GM12864 (cell line): ENCODE results near the gene TMEM89.

Experiments used
- DNase-seq: peaks from one replicate; pipeline ENCODE4 v3.0.0-alpha.2; 2011; ENCODE audit warnings: low read depth
- H3K4me3 ChIP-seq: 2 replicates; pipeline ENCODE4 v1.5.1; 2011; ENCODE audit warnings: mild to moderate bottlenecking, low read depth, low read length, control low read depth
- CTCF ChIP-seq: IDR thresholded peaks from 2 replicates; pipeline ENCODE4 v1.5.1; 2011; ENCODE audit warnings: low read depth, mild to moderate bottlenecking, moderate library complexity, low read length, control low read depth, inconsistent platforms; ENCODE audit errors: missing control alignments

Gene TMEM89

GRCh38 chr3:48591886-48592518 lies 29.6 kb downstream of the TMEM89 start:
- no peak for TF ChIP-seq CTCF
- no peak overlapping the region for H3K4me3 ChIP-seq
- no peak for DNase-seq

DNA sequence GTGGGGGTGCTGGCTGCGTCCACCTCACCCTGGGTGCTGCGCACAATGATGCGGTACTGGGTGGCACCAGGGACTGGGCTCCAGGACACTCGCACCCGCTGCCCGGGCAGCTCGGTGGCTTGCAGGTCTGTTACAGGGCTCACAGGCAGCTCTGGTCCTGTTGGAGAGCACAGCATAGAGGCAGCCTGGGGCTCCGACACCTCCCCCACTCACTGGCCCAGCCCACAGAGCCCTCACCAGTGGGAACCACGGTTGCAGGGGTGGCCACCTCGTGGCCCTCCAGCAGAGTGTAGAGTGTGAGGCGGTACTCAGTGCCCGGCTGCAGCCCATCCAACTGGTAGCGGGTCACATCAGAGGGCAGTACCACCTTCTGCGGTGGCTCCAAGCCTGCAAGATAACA lies 30.1 kb downstream of the TMEM89 start:
- DNase-seq, result no peak
- no peak overlapping the region for H3K4me3 ChIP-seq
- TF ChIP-seq CTCF, result no peak

GRCh38 chr3:48588230-48588629 lies 33.3 kb downstream of the TMEM89 start:
- TF ChIP-seq CTCF, result no peak

DNA sequence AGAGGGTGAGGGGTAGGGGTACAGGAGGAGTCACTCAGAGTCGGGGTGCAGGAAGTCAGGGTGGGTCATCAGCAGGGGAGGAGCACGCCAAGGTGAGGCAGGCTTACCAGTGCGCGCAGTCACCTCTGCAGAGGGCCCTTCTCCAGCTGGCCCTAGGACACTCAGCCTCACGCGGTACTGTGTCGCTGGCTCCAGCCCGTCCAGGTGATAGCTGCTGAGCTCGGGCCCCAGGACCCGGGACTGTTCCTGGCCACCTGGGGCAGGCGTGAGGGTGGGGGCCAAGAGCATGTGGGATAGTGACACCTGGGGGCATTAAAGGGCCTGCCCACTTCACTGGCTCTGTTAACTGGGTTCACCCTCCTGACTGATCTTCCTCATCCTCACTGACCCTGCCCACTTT lies 33.9 kb downstream of the TMEM89 start:
- TF ChIP-seq CTCF, result no peak
- DNase-seq, result no peak
- H3K4me3 ChIP-seq, result no peak overlapping the region

More at GRCh38 chr3:48588230-48588629, 33.3 kb downstream of the TMEM89 start:
- DNase-seq, result no peak
- no peak overlapping the region for H3K4me3 ChIP-seq

DNA sequence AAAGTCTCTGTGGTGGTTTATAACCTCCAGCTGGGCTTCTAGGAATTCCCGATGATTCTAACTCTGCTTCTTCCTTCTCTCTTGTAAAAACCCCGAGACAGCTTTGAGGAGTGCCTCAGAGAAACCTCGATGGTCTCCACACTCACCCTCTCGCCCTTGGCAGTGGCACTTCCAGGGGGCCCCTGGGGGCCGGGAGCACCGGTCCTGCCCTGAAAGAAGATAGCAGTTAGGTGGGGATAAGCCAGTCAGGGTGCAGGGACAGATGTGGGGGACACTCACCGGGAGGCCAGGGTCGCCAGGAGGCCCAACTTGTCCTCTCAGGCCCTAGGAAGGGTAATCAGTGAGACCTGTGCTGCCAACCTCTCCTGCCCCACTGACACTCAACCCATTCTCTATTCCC lies 36.2 kb downstream of the TMEM89 start:
- no peak for TF ChIP-seq CTCF
- H3K4me3 ChIP-seq, result no peak overlapping the region
- DNase-seq, result no peak

GRCh38 chr3:48584836-48585235 lies 36.7 kb downstream of the TMEM89 start:
- no peak for TF ChIP-seq CTCF
- DNase-seq, result no peak
- H3K4me3 ChIP-seq, result no peak overlapping the region

- no peak for DNase-seq
- H3K4me3 ChIP-seq, result no peak overlapping the region
- TF ChIP-seq CTCF, result no peak
Measured at GRCh38 chr3:48581621-48582481, 39.7 kb downstream of the TMEM89 start.
